HCT116 (cell line): ENCODE measurements around the gene VGF. TPM values are rescaled to one million over a fixed set of nuclear protein-coding genes. Genes with fewer than 3 reads are reported as not detected.

Experiments used
- ATAC-seq: fragments of 200-7000 bp; cut with Tn5 transposase; 2 replicates; pipeline ENCODE4 v1.9.1; 2020; ENCODE audit warnings: mild to moderate bottlenecking, moderate library complexity
- BruUV-seq: library from RNA; stranded (reverse); fragments of 400-500 nt; replicated peaks from 2 replicates; lab custom pipeline; 2021; lab: Mats Ljungman, UMichigan
- CTCF ChIA-PET: fragments of 300-600 bp; sonication (Branson Sonifier 250); formaldehyde crosslinking; loops from one replicate; lab custom pipeline; 2021; ENCODE audit warnings: antibody characterized with exemption; lab: Charles Lee
- POLR2A ChIA-PET: fragments of 300-600, 350-600 bp; sonication (Branson Sonifier 250); formaldehyde crosslinking; loops from one replicate; lab custom pipeline; 2021; ENCODE audit warnings: antibody characterized with exemption; lab: Charles Lee
- RAD21 ChIA-PET, 2 experiments: fragments of 300-600 bp; sonication (Branson Sonifier 250); formaldehyde crosslinking; loops; one replicate each; lab custom pipeline; 2023; ENCODE audit warnings: low total read pairs in 2 of 2; ENCODE audit not compliant: uncharacterized antibody in 2 of 2, unreplicated experiment in 2 of 2, low non-redundant PET in 1 of 2; lab: Charles Lee
- DNase-seq: peaks from one replicate; pipeline ENCODE4 v3.0.0-alpha.2; 2010; ENCODE audit warnings: low read depth, low spot score
- H2AFZ ChIP-seq: fragments of 200-600 bp; shearing (Covaris generic), sonication (generic); 2 replicates; pipeline ENCODE4 v1.6.1; 2017; ENCODE audit warnings: low read depth, mixed run types, mixed read lengths, antibody characterized with exemption, low read length; ENCODE audit not compliant: poor library complexity, severe bottlenecking
- H3K27ac ChIP-seq: 2 replicates; pipeline ENCODE4 v1.5.1; 2012; ENCODE audit warnings: low read depth, low read length
- H3K27me3 ChIP-seq: fragments of 200-600 bp; sonication (generic); 2 replicates; pipeline ENCODE4 v1.6.1; 2016; ENCODE audit warnings: mixed run types, low read length, mixed read lengths; ENCODE audit not compliant: insufficient read depth
- H3K36me3 ChIP-seq, 2 experiments: fragments of 200-500 bp in 1 of 2; fragments of 200-600 bp in 1 of 2; sonication (Bioruptor generic) in 1 of 2; sonication (generic) in 1 of 2; 2 replicates each; pipeline versions ENCODE4 v1.5.1 to v1.6.1; 2014 to 2016; ENCODE audit warnings: low read length in 2 of 2, inconsistent platforms in 1 of 2, mixed read lengths in 1 of 2, mixed run types in 1 of 2; ENCODE audit not compliant: insufficient read depth in 2 of 2, control insufficient read depth in 1 of 2
- H3K4me1 ChIP-seq, 2 experiments: fragments of 200-600 bp in 1 of 2; sonication (generic) in 1 of 2; 2 replicates each; pipeline versions ENCODE4 v1.5.1 to v1.6.1; 2012 to 2017; ENCODE audit warnings: low read length in 2 of 2, inconsistent platforms in 1 of 2, mild to moderate bottlenecking in 1 of 2, mixed read lengths in 1 of 2, mixed run types in 1 of 2, moderate library complexity in 1 of 2; ENCODE audit not compliant: insufficient read depth in 2 of 2, control insufficient read depth in 1 of 2
- H3K4me2 ChIP-seq: fragments of 200-600 bp; sonication (generic); 2 replicates; pipeline ENCODE4 v1.6.1; 2017; ENCODE audit warnings: mixed run types, low read length, mixed read lengths
- H3K4me3 ChIP-seq, 2 experiments: fragments of 200-600 bp in 1 of 2; sonication (generic) in 1 of 2; replicated peaks in 1 of 2; 2 replicates each; pipeline ENCODE4 v1.5.1; 2011 to 2016; ENCODE audit warnings: low read length in 2 of 2, control low read depth in 1 of 2, low read depth in 1 of 2, mild to moderate bottlenecking in 1 of 2, mixed read lengths in 1 of 2, mixed run types in 1 of 2
- H3K79me2 ChIP-seq: fragments of 200-600 bp; sonication (generic); 2 replicates; pipeline ENCODE4 v1.6.1; 2017; ENCODE audit warnings: mild to moderate bottlenecking, mixed run types, low read length, moderate library complexity, mixed read lengths; ENCODE audit not compliant: insufficient read depth
- H3K9ac ChIP-seq: fragments of 200-600 bp; sonication (generic); 2 replicates; pipeline ENCODE4 v1.6.1; 2016; ENCODE audit warnings: low read length, mixed read lengths
- H3K9me2 ChIP-seq: fragments of 200-600 bp; sonication (generic), shearing (Covaris generic); 2 replicates; pipeline ENCODE4 v1.6.1; 2017; ENCODE audit warnings: mixed run types, mild to moderate bottlenecking, moderate library complexity; ENCODE audit not compliant: insufficient read depth
- H3K9me3 ChIP-seq, 2 experiments: fragments of 200-500 bp in 1 of 2; fragments of 200-600 bp in 1 of 2; sonication (Bioruptor generic) in 1 of 2; sonication (generic) in 1 of 2; 2 replicates each; pipeline ENCODE4 v1.6.1; 2014 to 2017; ENCODE audit warnings: low read length in 2 of 2, mixed read lengths in 2 of 2, inconsistent platforms in 1 of 2, low read depth in 1 of 2, mild to moderate bottlenecking in 1 of 2, mixed run types in 1 of 2, moderate library complexity in 1 of 2; ENCODE audit not compliant: control insufficient read depth in 1 of 2, insufficient read depth in 1 of 2
- H4K20me1 ChIP-seq: fragments of 200-600 bp; sonication (generic), shearing (Covaris generic); 2 replicates; pipeline ENCODE4 v1.6.1; 2017; ENCODE audit warnings: mixed run types, mild to moderate bottlenecking, moderate library complexity; ENCODE audit not compliant: insufficient read depth
- CBX3 ChIP-seq: IDR thresholded peaks from 2 replicates; pipeline ENCODE4 v1.6.1; 2012; ENCODE audit warnings: low read depth
- CEBPB ChIP-seq: IDR thresholded peaks from 2 replicates; pipeline ENCODE4 v1.6.1; 2012; ENCODE audit warnings: low read depth
- CTCF ChIP-seq, 3 experiments: fragments of 200-600 bp in 1 of 3; sonication (generic) in 1 of 3; IDR thresholded peaks in 2 of 3; conservative IDR thresholded peaks in 1 of 3; 2 replicates each; pipeline ENCODE4 v1.5.1; 2012 to 2017; ENCODE audit warnings: low read depth in 2 of 3, low read length in 2 of 3, antibody characterized with exemption in 1 of 3, borderline replicate concordance in 1 of 3, control low read depth in 1 of 3, mild to moderate bottlenecking in 1 of 3, mixed read lengths in 1 of 3, mixed run types in 1 of 3, moderate library complexity in 1 of 3; ENCODE audit not compliant: insufficient read depth in 1 of 3
- EGR1 ChIP-seq: IDR thresholded peaks from 2 replicates; pipeline ENCODE4 v1.6.1; 2012; ENCODE audit warnings: low read depth
- ELF1 ChIP-seq: IDR thresholded peaks from 2 replicates; pipeline ENCODE4 v1.6.1; 2012; ENCODE audit warnings: low read depth, borderline replicate concordance
- EZH2phosphoT487 ChIP-seq: fragments of 200-600 bp; IDR thresholded peaks from 2 replicates; pipeline ENCODE4 v1.6.1; 2018; ENCODE audit warnings: antibody characterized with exemption, borderline replicate concordance
- JUND ChIP-seq: IDR thresholded peaks from 2 replicates; pipeline ENCODE4 v1.6.1; 2012
- MAX ChIP-seq: IDR thresholded peaks from 2 replicates; pipeline ENCODE4 v1.6.1; 2012
- SP1 ChIP-seq: IDR thresholded peaks from 2 replicates; pipeline ENCODE4 v1.6.1; 2012; ENCODE audit warnings: low read depth
- SRF ChIP-seq: IDR thresholded peaks from 2 replicates; pipeline ENCODE4 v1.6.1; 2012; ENCODE audit warnings: low read depth
- TCF7L2 ChIP-seq: IDR thresholded peaks from 2 replicates; pipeline ENCODE4 v1.7.0; 2011; ENCODE audit warnings: borderline replicate concordance, inconsistent platforms; ENCODE audit not compliant: insufficient read depth, insufficient read length; ENCODE audit errors: extremely low read depth
- YY1 ChIP-seq: IDR thresholded peaks from 2 replicates; pipeline ENCODE4 v1.6.1; 2011; ENCODE audit warnings: low read length, low read depth, moderate library complexity, mild to moderate bottlenecking; ENCODE audit not compliant: insufficient replicate concordance; ENCODE audit errors: extremely low read depth
- ZFX ChIP-seq: fragments of 450-650 bp; IDR thresholded peaks from 2 replicates; pipeline ENCODE4 v1.6.1; 2017
- ZNF274 ChIP-seq: fragments of 200-500 bp; sonication (Bioruptor generic); IDR thresholded peaks from 2 replicates; pipeline ENCODE4 v1.6.1; 2014; ENCODE audit warnings: mild to moderate bottlenecking, low read depth, low read length, inconsistent platforms
- intact Hi-C: fragments of 100-400 bp; cut with micrococcal nuclease; formaldehyde crosslinking; loops from 2 replicates; pipeline ENCODE4 v1.10.0; 2022
- total RNA-seq: library from RNA; stranded (reverse); gene quantifications from one replicate; pipeline ENCODE4 v1.2.1, GENCODE V29; 2021; ENCODE audit not compliant: unreplicated experiment
- TF ChIP-seq, protein P1 (sequence below): IDR thresholded peaks from 2 replicates; pipeline ENCODE4 v1.6.1; 2012

Gene VGF
- total RNA-seq, 1 experiment from 2014 or later: 43.2 TPM

DNA sequence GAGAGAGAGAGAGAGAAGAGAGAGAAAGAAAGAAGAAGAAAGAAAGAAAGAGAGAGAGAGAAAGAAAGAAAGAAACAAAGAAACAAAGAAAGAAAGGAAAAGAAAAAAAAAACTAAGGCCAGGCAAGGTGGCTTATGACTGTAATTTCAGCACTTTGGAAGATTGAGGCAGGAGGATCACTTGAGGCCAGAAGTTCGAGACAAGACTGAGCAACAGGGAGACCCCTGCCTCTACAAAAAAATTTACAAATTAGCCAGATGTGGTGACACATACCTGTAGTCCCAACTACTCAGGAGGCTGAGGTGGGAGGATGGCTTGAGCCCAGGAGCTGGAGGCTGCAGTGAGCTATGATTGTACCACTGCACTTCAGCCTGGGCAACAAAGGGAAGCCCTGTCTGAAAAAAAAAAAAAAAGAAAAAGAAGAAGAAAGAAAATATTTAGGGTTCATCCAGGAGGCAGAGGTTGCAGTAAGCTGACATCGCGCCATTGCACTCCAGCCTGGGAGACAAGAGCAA, 35.7 kb downstream of the VGF start:
- POLR2A ChIA-PET: no interaction called here
- no peak overlapping the region for H3K4me2 ChIP-seq
- no TSS peak for BruUV-seq
- H3K79me2 ChIP-seq: no peaks in the 10 kb centered on the region
- peaks cover 31 to 50% of the 10 kb centered on the region in 2 experiments for H3K4me1 ChIP-seq
- no peak overlapping the region for H3K4me3 ChIP-seq
- intact Hi-C loops: no loop called here
- CTCF ChIA-PET: interaction anchor here (0.7 kb wide), 1 partner anchor 13 kb away, joined by 3 read pairs; no protein-coding TSS in a partner anchor
- H3K9ac ChIP-seq: no peak overlapping the region
- no peak for DNase-seq
- H2AFZ ChIP-seq: no peak overlapping the region
- no peak for TF ChIP-seq EZH2phosphoT487
- TF ChIP-seq CBX3: no peak
- no peak for TF ChIP-seq EGR1
- TF ChIP-seq ZFX: no peak
- TF ChIP-seq, protein P1, sequence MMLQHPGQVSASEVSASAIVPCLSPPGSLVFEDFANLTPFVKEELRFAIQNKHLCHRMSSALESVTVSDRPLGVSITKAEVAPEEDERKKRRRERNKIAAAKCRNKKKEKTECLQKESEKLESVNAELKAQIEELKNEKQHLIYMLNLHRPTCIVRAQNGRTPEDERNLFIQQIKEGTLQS: no peak
- no peak for TF ChIP-seq SP1
- no peak for TF ChIP-seq CEBPB
- TF ChIP-seq ZNF274: no peak
- TF ChIP-seq SRF: no peak
- no peak for TF ChIP-seq ELF1
- no peak for TF ChIP-seq MAX
- no peak for TF ChIP-seq JUND
- TF ChIP-seq TCF7L2: no peak
- no peak for TF ChIP-seq CTCF (IDR thresholded peaks at IDR 0.05 in 2 of 3, conservative IDR thresholded peaks at IDR 0.05 in 1 of 3; ENCODE audit: borderline replicate concordance in 1 of 3, insufficient read depth in 1 of 3, low read depth in 2 of 3, low read length in 2 of 3)
- TF ChIP-seq YY1: no peak
- TF ChIP-seq, all 23 proteins: peak for 0
- Histone ChIP-seq H3K9me2 (no peaks in the 10 kb centered on the region), H3K9me3 (no peaks in the 10 kb centered on the region), H3K27me3 (no peaks in the 10 kb centered on the region), H4K20me1 (no peaks in the 10 kb centered on the region), H3K27ac (no peak overlapping the region), H3K36me3 (peaks cover 0 to 5% of the 10 kb centered on the region in 2 experiments; a peak in 1 of 4 replicates)
- RAD21 ChIA-PET: no interaction called here
- no peak for ATAC-seq
